Activated CD8-positive, alpha-beta memory T cell treated with anti-CD3 and anti-CD28 coated beads, Interleukin-2, amount 50 U/mL, for 1 hour (primary cell): Measurements from ENCODE around the gene HS3ST3A1.
"Not testable (repeated sequence)": the region's sequence is repeated elsewhere in the genome, so short reads cannot be mapped to it uniquely, and the experiment has no call there.

Experiments
- DNase-seq: peaks from one replicate; pipeline ENCODE4 v3.0.0-alpha.2; 2020; ENCODE audit errors: extremely low read depth

HS3ST3A1 gene

DNA sequence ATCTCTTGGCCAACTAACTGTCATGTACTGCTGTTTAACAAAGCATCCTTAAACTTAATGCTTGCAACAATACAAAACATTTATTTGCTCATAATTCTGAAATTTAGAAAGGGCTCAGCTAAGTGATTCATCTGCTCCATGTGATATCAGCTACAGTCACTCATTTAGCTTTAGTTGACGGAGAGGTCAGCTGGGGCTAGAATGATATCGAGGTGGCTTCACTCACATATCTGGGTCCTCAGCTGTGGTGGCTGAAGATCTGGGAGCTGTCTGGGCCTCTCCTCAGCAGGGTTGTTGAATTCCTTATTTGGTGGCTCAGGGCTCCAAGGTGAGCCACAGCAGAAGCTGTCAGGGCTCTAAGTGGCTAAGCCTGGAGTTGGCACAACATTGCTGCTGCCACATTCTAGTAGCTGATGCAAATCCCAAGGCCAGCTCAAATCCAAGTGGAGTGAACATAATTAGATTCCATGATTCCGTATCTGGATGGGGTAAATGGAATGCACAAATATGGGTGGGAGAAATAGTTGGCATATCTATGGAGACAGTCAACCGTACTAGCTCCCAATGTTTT lies 62.8 kb downstream of the HS3ST3A1 start:
- no peak for DNase-seq

DNA sequence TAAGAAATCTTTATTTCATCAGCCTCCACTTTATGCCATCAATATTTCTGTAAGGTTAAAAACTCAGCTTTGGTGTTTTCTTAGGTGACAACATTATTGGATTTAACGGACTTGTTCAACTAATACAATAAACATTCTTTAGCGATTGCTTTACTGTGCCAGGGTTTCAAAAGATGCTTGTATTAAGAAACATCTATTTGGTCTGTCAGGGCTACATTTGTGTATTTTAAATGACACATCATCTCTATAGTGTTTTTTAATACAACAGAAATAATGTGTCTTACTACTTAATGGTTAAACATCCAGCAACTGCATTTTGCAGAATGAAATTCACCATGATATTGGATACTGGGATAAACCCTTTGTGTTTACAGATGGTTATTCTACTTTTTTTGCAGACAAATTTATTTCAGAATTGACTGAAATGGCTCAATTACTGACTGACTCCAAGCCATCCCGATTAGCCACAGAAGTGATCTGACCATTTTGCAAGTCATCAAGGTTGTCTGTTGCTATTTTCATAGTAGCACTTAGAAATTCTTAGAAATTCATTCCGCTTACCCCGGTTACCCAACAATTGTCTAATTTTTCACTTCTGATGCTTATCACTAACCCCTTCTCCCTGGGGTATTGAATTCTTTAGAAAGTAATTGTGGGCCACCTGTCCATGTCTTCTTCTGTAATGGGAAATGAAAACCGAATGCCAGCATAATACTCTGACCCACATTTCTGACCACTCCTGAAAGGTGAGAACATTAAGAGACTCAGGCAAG lies 63.7 kb downstream of the HS3ST3A1 start:
- DNase-seq = no peak

DNA sequence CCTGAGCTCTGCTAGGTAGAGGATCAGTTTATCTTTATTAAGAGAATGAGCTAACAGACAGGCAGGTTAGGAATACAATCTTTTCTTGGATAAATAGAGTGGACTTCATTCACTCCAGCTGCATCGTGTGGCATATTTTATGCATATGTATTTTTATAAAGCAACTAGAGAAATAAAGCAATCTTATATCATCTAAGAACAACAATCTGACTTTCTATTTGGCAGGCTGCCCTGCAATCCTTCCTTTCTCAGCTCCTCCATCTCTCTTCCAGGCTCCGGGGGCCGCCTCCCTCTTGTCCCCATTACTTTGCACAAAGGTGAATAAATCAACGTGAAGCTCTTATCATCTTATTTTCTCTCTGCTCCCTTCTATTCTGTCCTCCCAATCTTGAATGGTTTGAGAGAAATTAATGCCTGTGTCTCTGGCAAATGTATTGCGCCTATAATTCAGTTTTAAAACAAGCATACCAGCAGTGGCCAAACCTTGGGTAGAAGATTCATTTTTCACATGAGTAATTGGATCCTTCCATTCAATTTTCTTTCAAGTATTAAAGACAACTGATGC lies 64.5 kb downstream of the HS3ST3A1 start:
- no peak for DNase-seq

DNA sequence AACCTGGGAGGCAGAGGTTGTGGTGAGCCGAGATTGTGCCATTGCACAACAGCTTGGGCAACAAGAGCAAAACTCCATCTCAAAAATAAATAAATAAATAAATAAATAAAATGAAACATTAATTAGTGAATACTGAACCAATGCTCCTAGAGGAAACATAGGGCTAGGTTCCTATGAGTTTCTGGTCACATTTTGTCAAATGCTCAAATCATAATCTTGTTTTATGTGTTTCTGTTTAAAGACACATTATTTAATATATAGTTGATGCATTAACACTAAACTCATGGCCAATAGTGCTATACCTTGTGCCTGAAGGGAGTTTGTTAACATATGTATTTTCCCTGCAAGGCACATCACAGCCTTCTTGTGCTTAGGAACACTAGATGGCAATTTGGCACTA lies 66.8 kb downstream of the HS3ST3A1 start:
- DNase-seq = no peak

DNA sequence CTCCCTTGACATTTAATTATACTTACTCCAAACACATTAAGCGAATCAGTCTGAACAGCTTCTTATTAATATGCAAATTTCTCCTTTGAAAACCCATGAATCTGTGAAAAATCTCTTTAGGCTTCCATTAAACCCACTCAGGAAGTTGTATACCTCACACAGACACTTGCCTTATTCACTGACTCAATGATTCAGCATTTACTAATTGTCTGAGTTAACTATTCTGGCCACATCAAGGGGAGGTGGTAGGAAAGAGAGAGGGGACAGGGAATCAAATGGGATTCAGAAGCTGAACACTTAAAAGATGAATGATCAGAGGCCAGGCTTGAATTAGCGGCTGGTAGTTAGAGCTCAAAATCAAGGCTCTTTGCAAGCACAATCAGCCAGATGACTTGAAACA lies 70.0 kb downstream of the HS3ST3A1 start:
- DNase-seq = no peak

DNA sequence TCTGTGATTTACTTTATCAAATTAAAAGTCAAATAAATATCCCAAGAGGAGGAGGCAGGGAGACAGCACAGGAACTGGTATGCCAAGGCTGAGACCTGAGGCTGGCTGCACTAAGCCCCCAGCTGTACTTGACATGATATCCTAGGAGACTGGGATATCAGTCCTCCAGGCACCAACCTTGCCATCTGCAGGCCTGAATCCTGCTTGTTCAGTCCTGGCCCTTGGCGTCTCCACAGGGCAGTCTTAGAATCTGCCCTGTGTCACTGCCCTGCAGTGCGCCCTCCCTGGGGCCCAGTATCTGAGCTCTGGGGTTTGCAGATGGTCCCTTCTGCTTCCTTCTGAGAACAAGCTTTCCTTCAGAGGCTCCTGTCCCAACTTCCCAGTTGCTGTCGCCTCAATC lies 75.9 kb downstream of the HS3ST3A1 start:
- no peak for DNase-seq

DNA sequence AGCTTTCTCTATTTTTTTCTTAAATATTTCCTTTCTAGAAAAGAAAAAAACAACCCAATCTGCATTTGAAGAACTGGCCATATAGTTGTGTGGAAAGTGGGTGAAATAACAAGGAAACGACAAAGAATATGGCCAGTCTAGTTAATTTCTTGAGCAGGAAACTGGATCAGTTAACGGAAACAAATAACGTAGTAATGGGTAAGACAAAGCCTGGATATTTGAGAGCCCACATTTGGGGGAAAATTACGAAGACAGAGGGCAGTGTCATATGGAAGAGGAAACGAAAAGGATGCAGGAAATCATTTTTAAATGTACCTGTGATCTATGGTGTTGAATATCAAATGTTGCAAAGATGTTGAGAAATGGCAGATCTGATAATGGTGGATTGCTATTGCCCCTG lies 78.6 kb downstream of the HS3ST3A1 start:
- DNase-seq = no peak

DNA sequence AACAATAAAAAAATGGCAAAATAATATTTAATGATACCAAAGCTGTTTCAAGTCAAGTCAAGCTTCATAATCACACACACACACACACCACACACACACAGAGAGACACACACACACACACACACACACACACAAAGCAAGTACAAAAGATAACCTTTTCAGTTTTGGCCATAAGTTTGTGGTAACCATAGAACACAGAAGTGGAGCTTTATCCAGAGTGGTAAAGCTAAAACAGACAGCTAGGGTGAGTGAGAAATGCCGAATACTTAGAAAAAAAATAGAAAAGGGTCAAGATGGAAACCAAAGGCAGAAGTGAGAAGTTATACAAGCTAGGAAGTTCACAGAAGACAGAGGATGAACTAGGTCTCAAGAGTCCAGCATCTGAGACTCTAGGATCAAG lies 79.0 kb downstream of the HS3ST3A1 start:
- no peak for DNase-seq

DNA sequence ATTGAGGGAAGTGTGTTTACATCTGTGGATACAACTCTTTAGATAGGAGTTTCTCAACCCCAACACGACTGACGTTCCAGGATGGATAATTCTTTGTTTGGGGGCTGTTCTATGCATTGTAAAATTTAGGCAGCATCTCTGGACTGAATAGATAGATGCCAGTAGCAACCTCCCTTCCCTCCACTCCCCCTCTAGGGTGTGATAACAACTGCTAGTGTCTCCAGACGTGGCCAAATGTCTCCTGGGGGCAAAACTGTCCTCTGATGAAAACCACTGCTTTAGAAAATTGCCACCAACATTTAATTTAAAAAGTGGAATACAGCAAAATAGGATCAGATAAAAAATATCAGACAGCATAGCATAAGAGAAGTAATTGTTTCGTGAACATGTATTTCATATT lies 79.9 kb downstream of the HS3ST3A1 start:
- no peak for DNase-seq

DNA sequence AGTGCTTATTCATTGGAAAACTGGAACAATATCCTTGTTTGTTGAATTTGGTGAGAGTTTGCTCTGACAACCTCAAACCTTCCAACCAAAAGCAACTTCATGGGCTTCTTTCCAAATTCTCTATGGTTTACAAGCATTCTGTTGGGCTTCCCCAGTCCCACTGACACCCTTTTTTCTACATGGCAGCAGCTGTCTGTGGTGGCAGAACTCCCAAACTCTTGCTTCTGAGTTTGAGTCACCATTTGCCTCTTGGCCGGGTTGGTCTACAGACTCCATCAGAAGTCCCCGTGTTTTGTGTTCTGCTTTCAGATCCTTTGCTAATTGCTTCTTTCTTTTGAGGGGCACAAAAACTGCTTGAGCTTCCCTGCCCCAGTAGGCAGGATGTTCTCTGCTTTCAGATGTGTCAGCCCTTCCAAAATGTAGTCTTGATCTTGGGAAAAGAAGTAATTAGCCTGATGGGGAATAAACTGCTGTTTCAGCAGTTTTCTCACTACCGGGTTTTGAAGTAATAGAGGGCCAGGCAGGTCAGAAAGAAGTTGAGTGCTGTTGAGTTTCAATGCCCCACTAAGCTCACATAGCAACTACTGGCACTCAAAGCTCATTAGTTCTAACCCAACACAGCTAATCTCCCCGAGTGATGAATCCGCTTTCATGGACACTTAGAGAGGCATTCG lies 80.7 kb downstream of the HS3ST3A1 start:
- no peak for DNase-seq

DNA sequence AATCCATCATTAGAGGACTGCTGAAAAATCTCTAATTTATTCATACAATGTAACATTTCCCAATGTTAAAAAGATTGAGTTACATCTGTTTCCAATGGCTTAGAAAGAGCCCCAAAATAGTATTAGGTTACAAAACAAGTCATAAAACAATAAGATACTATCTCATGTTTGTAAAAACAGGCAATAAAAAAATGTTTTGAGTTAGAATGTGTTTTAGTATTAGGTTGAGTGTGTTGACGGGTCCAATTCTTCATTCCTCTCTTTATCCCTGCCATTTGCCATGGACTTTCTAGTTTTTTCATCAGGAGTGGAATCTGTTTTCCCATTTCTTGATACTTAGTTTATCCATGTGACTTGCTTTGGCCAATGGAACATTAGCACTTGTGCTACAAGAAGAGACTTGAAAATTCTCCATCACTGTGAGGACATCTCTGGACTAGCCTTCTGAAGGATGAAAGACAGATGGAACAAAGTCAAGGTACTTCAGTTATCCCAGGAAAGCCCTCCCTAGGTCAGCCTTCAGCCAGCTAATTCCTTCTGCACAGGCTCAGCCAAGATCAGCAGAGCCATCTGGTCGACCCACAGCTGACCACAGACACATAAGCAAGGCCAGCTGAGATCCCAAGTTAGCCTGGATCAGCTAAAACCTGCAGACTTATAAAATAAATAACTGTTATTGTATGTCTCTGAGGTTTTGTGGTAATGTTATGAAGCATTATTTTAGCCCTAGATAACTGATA lies 83.3 kb downstream of the HS3ST3A1 start:
- no peak for DNase-seq

DNA sequence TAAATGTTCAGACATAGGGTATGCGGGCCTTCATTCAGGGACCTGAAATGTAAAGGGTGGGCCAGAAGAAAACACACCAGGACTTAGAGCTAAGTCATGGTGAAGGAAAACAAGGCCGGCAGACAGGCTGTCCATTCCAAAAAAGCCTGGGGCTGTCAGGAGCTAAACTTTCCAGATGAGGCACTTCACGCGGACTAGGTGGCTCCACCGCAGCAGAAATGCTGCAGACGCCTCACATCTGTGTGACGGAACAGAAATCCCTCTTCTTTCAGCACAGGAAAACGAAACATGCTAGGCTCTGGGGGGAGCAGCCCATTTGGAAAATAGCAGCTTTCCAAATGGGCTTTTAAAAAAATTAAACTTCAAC lies 88.7 kb downstream of the HS3ST3A1 start:
- DNase-seq = no peak

DNA sequence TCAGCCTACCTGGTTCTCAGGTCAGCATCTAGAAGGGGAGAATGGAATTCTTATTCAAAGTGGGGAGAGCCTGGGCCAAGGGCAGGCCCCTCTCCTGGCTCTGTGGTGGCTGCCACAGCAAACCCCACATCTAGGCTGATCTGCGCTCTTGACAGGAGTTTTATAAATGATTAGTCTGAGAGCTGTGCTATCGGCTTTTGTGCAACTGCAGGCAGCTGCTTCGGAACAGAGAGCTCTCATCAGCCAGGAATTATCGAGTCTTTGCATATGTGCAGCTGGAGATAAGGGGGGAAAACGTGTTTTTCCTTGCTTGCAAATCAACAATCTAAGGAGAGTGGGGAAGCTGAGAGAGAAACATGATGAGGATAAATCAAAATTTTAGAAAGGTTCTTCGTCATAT lies 91.7 kb downstream of the HS3ST3A1 start:
- DNase-seq = no peak

DNA sequence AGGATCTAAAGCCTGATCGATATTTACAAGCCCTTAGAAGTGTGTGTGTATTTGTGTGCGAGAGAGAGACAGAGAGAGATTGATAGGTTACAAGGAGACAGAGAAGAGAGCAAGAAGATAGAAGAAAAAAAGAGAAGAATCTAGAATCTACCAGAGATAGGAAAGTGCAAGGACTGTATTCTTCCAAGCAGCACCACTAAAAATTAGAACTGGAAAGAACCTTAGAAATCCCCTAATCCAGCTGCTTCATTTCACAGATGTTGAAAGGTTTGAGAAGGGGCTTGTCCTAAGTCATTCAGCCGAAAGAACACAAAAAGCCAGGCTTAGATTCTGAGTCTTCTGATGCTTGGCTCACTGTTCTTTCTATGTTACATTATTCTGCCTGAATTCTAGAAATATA lies 92.2 kb downstream of the HS3ST3A1 start:
- DNase-seq = no peak

DNA sequence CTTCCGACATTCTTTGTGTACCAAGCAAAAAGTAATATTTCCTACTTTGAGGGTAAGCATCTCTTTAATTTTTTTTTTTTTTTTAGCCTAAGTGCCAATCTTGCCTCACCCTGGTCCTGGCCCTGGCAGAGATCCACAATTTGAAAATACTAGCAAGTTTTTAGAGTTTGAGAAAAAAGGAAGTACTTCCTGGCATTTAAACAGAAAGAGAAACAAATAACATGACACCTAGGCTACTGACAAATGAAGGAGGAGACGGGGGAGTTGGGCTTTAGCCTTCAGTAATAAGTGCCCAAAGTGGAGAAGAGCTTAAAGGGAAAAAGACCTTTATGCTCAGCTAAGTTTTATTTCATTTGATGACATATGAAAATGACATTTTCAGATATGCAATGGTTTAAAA lies 92.8 kb downstream of the HS3ST3A1 start:
- no peak for DNase-seq

DNA sequence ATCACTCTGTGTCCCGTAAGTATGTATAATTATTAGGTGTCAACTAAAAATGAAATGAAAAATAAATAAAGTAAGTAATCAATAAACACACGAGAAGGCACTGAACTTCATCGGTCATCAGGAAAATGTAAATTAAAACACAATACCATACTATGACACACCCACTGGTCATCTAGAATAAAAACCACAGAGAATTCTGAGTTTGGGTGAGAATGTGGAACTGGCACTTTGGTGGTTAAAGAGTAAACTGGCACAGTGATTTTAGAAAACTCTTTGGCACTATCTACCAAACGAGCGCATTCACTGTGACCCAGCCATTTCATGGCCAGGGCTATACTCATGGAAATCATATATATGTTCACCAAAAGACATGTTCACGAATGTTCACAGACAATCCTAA lies 98.2 kb downstream of the HS3ST3A1 start:
- DNase-seq = no peak

DNA sequence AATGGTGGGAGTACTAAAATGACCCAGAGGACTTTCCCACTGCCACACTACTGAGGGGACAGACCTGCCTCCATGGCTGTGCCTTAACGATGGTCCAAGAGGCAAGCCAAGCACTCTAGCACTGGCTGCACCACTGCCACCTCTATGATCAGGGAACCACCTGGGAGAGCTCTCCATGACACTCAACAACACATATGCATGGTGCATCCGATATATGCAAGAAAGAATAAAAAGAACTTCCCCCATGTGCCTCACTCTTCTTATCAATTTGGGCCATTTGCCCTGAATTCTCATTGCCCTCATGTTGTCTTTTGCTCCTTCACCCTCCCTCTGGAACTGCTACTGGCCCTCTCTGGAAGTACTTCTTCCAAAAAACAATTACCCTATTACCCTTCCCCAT lies 99.5 kb downstream of the HS3ST3A1 start:
- DNase-seq = no peak

DNA sequence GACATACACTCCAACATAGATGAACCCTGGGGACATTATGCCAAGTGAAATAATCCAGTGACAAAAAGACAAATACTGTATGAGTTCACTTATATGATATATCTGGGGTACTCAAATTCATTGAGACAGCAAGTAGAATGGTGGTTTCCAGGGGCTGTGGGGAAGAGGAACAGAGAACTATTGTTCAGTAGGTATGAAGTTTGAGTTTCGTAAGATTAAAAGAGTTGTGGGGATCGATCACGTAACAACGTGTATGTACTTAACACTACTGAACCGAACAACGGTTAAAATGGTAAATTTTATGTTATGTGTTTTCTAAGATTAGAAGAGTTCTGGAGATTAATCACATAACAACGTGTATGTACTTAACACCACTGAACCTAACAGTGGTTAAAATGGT lies 100.8 kb downstream of the HS3ST3A1 start:
- DNase-seq = no peak

DNA sequence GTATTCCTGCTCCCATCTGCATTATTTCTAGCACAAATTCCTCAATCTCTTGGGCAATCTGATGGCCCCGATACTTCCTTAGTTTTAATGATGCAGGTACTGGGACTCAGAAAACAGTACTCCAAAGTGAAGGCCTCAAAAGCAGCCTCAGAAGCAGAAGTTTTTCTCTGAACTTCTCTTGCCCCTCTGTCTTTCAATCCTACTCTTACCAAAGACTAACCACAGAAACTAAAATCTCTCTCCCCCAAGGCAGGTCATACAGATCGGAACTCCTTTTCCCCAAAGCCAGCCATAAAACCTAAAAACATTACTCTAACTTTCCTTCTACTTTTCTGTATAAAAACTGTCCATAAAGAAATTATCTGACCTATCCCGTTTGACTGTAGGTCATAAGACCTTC lies 103.5 kb downstream of the HS3ST3A1 start:
- DNase-seq = no peak

DNA sequence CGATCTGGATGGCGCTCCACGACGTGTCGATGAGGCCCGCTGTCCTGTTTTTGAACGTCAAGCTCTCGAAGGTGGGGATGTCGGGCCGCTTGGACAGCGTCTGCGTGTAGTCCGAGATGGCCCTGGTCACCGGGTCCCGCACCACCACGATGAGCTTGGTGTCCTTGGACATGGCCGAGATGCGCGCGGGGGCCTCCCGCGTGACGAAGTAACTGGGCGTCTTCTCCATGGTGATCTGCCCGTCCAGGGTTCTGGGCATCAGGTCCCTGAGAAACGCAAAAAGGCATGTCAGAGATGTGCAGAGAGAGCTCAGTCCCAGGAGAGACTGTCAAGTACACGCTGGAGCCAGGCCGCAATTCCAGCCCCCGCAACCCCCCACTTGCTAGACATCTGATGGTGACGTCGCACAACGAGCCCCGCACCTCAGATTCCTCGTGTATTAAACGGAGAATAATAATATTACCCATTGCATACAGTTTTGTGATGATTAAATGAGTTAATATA lies 105.1 kb downstream of the HS3ST3A1 start:
- DNase-seq = not testable (repeated sequence)

DNA sequence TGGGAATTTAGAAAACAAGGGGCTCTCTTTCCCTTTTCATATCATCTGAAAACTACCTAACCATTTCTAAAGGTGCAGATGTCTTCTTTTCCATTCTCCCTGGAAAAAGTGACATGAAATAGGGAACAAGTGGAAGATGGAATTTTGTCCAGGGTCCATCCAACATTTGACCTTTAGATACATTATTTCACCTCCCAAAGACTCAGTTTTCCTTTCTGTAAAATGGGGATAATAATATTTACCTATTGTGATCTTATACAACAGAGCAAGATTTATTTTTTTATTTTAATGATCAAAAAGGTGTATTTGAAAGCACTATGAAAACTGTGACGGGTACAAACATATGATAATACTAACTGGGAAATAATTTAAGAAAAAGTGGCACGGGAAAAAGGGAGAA lies 106.3 kb downstream of the HS3ST3A1 start:
- DNase-seq = no peak

DNA sequence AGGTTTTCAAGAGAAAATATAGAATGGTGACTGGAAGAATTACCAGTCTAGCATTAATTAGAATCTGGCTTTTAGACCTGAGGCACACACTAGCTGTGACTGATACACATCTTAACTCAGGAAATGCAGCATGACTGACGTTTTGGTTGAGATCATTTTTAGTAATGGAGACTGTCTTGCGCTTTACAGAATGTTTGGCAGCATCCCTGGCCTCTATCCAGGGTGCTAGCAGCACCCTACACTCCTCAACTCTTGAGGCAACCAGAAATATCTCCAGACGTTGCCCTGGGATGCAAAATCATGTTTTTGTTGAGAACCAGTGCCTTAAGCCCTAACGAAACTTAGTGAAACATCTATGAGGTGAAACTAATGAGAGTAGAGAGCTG lies 109.0 kb downstream of the HS3ST3A1 start:
- no peak for DNase-seq
